ENCODE measurements around the gene ZNF525. TPM values are rescaled to one million over a fixed set of nuclear protein-coding genes. Genes with fewer than 3 reads are reported as not detected.
A peak's percentile ranks its signal among the peaks of the same experiment; 100 is the strongest.

Gene ZNF525
- total and polyA plus RNA-seq, 9 of the 15 experiments (the other 6 are each of a cell fraction or from before 2014, with no cell fraction given): 1.5 to 12.0 (median 6.7) TPM

GRCh38 chr19:53333463-53334449 is 31.7 kb upstream of the ZNF525 start, which contains the start of gene ZNF845 (continued):
- TF ChIP-seq YY1 (IDR thresholded peaks at IDR 0.05; ENCODE audit: borderline replicate concordance in 1 of 3, control insufficient read depth in 1 of 3, extremely low read depth in 1 of 3, insufficient read depth in 3 of 3, insufficient read length in 1 of 3, insufficient replicate concordance in 2 of 3, low read depth in 1 of 3, low read length in 2 of 3): no peak
- no peak for TF ChIP-seq ZNF444 (CRISPR knock-in tag; IDR thresholded peaks at IDR 0.05)
- TF ChIP-seq ZNF124 (CRISPR knock-in tag; IDR thresholded peaks at IDR 0.05): no peak
- no peak for TF ChIP-seq THRAP3 (IDR thresholded peaks at IDR 0.05; ENCODE audit: borderline replicate concordance)
- 0 out of 2 replicates have a peak, but pooled peaks have one; percentile 23 for TF ChIP-seq GABPB1 (CRISPR knock-in tag; IDR thresholded peaks at IDR 0.05)
- TF ChIP-seq TAL1 (IDR thresholded peaks at IDR 0.05): no peak
- no peak for TF ChIP-seq SETDB1 (IDR thresholded peaks at IDR 0.05; ENCODE audit: low read length)
- TF ChIP-seq MIER1 (IDR thresholded peaks at IDR 0.05; ENCODE audit: low read depth): no peak
- TF ChIP-seq XRCC5 (IDR thresholded peaks at IDR 0.05; ENCODE audit: low read depth, low read length): no peak
- TF ChIP-seq POLR2A (conservative IDR thresholded peaks at IDR 0.05): peak; percentile 87
- no peak for TF ChIP-seq HDAC3 (IDR thresholded peaks at IDR 0.05; ENCODE audit: borderline replicate concordance, partially characterized antibody)
- TF ChIP-seq, protein P1, sequence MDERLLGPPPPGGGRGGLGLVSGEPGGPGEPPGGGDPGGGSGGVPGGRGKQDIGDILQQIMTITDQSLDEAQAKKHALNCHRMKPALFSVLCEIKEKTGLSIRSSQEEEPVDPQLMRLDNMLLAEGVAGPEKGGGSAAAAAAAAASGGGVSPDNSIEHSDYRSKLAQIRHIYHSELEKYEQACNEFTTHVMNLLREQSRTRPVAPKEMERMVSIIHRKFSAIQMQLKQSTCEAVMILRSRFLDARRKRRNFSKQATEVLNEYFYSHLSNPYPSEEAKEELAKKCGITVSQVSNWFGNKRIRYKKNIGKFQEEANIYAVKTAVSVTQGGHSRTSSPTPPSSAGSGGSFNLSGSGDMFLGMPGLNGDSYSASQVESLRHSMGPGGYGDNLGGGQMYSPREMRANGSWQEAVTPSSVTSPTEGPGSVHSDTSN (CRISPR knock-in tag; IDR thresholded peaks at IDR 0.05; ENCODE audit: low read depth): no peak
- TF ChIP-seq, protein P1 (tag; conservative IDR thresholded peaks at IDR 0.05; ENCODE audit: low read depth): no peak
- TF ChIP-seq ZNF232 (CRISPR knock-in tag; IDR thresholded peaks at IDR 0.05): no peak
- TF ChIP-seq HINFP (tag; conservative IDR thresholded peaks at IDR 0.05; ENCODE audit: low read depth): no peak
- TF ChIP-seq, protein P2, sequence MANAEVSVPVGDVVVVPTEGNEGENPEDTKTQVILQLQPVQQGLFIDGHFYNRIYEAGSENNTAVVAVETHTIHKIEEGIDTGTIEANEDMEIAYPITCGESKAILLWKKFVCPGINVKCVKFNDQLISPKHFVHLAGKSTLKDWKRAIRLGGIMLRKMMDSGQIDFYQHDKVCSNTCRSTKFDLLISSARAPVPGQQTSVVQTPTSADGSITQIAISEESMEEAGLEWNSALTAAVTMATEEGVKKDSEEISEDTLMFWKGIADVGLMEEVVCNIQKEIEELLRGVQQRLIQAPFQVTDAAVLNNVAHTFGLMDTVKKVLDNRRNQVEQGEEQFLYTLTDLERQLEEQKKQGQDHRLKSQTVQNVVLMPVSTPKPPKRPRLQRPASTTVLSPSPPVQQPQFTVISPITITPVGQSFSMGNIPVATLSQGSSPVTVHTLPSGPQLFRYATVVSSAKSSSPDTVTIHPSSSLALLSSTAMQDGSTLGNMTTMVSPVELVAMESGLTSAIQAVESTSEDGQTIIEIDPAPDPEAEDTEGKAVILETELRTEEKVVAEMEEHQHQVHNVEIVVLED (CRISPR knock-in tag; IDR thresholded peaks at IDR 0.05): no peak
- TF ChIP-seq, protein P3, sequence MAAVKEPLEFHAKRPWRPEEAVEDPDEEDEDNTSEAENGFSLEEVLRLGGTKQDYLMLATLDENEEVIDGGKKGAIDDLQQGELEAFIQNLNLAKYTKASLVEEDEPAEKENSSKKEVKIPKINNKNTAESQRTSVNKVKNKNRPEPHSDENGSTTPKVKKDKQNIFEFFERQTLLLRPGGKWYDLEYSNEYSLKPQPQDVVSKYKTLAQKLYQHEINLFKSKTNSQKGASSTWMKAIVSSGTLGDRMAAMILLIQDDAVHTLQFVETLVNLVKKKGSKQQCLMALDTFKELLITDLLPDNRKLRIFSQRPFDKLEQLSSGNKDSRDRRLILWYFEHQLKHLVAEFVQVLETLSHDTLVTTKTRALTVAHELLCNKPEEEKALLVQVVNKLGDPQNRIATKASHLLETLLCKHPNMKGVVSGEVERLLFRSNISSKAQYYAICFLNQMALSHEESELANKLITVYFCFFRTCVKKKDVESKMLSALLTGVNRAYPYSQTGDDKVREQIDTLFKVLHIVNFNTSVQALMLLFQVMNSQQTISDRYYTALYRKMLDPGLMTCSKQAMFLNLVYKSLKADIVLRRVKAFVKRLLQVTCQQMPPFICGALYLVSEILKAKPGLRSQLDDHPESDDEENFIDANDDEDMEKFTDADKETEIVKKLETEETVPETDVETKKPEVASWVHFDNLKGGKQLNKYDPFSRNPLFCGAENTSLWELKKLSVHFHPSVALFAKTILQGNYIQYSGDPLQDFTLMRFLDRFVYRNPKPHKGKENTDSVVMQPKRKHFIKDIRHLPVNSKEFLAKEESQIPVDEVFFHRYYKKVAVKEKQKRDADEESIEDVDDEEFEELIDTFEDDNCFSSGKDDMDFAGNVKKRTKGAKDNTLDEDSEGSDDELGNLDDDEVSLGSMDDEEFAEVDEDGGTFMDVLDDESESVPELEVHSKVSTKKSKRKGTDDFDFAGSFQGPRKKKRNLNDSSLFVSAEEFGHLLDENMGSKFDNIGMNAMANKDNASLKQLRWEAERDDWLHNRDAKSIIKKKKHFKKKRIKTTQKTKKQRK (IDR thresholded peaks at IDR 0.05; ENCODE audit: borderline replicate concordance, low read depth, low read length): no peak

Data from K562 (cell line).